Gastrocnemius medialis (tissue), 4 donors: Measurements from ENCODE around the gene PDIA5. TPM values are rescaled to one million over a fixed set of nuclear protein-coding genes. Genes with fewer than 3 reads are reported as not detected.
A peak's percentile ranks its signal among the peaks of the same experiment; 100 is the strongest.

Experiments used
- ATAC-seq, 2 donors: fragments of 150-250 bp; one replicate each; pipeline ENCODE4 v1.9.1; 2016
- DNase-seq, 2 donors: peaks; one replicate each; pipeline ENCODE4 v3.0.0-alpha.2; 2019
- H3K27ac ChIP-seq, 4 donors: fragments of 200-600 bp; sonication (generic); 1 replicate in 1 of 4; 2 replicates in 3 of 4; pipeline ENCODE4 v1.5.1; 2016 to 2018; ENCODE audit warnings: mild to moderate bottlenecking in 2 of 4, moderate library complexity in 1 of 4
- H3K27me3 ChIP-seq, 3 donors: fragments of 200-600 bp; sonication (generic) in 2 of 3; 1 replicate in 1 of 3; 2 replicates in 2 of 3; pipeline versions ENCODE4 v1.5.1 to v1.6.0; 2016 to 2019; ENCODE audit warnings: mild to moderate bottlenecking in 1 of 3, moderate library complexity in 1 of 3
- H3K36me3 ChIP-seq, 2 donors: fragments of 200-600 bp; sonication (generic) in 1 of 2; one replicate each; pipeline ENCODE4 v1.5.1; 2017 to 2018
- H3K4me1 ChIP-seq, 2 donors: fragments of 200-600 bp; sonication (generic) in 1 of 2; one replicate each; pipeline ENCODE4 v1.5.1; 2016 to 2017; ENCODE audit warnings: mild to moderate bottlenecking in 2 of 2
- H3K4me3 ChIP-seq, 4 donors: fragments of 200-600 bp; sonication (generic) in 3 of 4; 1 replicate in 1 of 4; 2 replicates in 3 of 4; pipeline ENCODE4 v1.5.1; 2016 to 2019; ENCODE audit warnings: mild to moderate bottlenecking in 2 of 4
- H3K9me3 ChIP-seq, 3 donors: fragments of 200-600 bp; sonication (generic) in 2 of 3; 1 replicate in 1 of 3; 2 replicates in 2 of 3; pipeline ENCODE4 v1.5.1; 2016 to 2019
- CTCF ChIP-seq, 5 experiments: fragments of 450-650 bp in 3 of 5; fragments of 200-600 bp in 2 of 5; sonication (generic) in 2 of 5; IDR thresholded peaks in 4 of 5; conservative IDR thresholded peaks in 1 of 5; 1 replicate in 4 of 5; 2 replicates in 1 of 5; pipeline ENCODE4 v1.5.1; 2016 to 2019; ENCODE audit warnings: antibody characterized with exemption in 5 of 5, mild to moderate bottlenecking in 3 of 5, moderate library complexity in 3 of 5
- POLR2A ChIP-seq, 2 donors: fragments of 450-650 bp; IDR thresholded peaks; one replicate each; pipeline ENCODE4 v1.6.1; 2017; ENCODE audit warnings: antibody characterized with exemption in 2 of 2, mild to moderate bottlenecking in 2 of 2, moderate library complexity in 2 of 2
- in situ Hi-C, 4 donors: fragments of 200-750 bp; cut with MboI; loops; one replicate each; pipeline versions ENCODE4 v1.15.0 to v1.8.0; 2017; ENCODE audit warnings: low sequenced_read_pairs in 4 of 4
- intact Hi-C: fragments of 100-400 bp; cut with DNase I; formaldehyde crosslinking; loops from one replicate; pipeline ENCODE4 v1.15.1; 2023; ENCODE audit warnings: low total_unique reads
- total RNA-seq, 4 donors: library from RNA; depleted of rRNA; stranded (reverse); fragments of >200 nt; gene quantifications; one replicate each; pipeline versions ENCODE4 v1.1.0 to v1.2.3, GENCODE V29; 2016

PDIA5 gene
- total RNA-seq, 4 donors from 2014 or later = 2.3 to 4.2 (median 3.0) TPM

- TF ChIP-seq POLR2A (IDR thresholded peaks at IDR 0.05) = no peak
- no peak for TF ChIP-seq CTCF (IDR thresholded peaks at IDR 0.05 in 4 of 5, conservative IDR thresholded peaks at IDR 0.05 in 1 of 5)
- no peak for DNase-seq
- intact Hi-C loops (no loop called here), in situ Hi-C loops (no loop called here)
- peaks cover 0 to 6% of the 10 kb centered on the region in 2 donors for H3K36me3 ChIP-seq
- H3K4me1 ChIP-seq = peaks cover 11 to 26% of the 10 kb centered on the region in 2 donors
- ATAC-seq = no peak
- peaks cover 0 to 2% (median 0%) of the 10 kb centered on the region in 3 donors for H3K27me3 ChIP-seq
- no peak overlapping the region for H3K27ac ChIP-seq
- no peaks in the 10 kb centered on the region for H3K9me3 ChIP-seq
- no peak overlapping the region for H3K4me3 ChIP-seq
These were observed 29.3 kb downstream of the PDIA5 start for GRCh38 chr3:123096126-123096525.

- Histone ChIP-seq H3K27ac (no peak overlapping the region), H3K4me1 (peaks cover 11 to 26% of the 10 kb centered on the region in 2 donors), H3K27me3 (peaks cover 0 to 2% (median 0%) of the 10 kb centered on the region in 3 donors), H3K4me3 (no peak overlapping the region), H3K9me3 (no peaks in the 10 kb centered on the region), H3K36me3 (peaks cover 0 to 6% of the 10 kb centered on the region in 2 donors)
- no peak for DNase-seq
- intact Hi-C loops (no loop called here), in situ Hi-C loops (no loop called here)
- ATAC-seq = peak in 1 of 2 donors; percentile 46
- no peak for TF ChIP-seq POLR2A (IDR thresholded peaks at IDR 0.05)
- TF ChIP-seq CTCF (IDR thresholded peaks at IDR 0.05 in 4 of 5, conservative IDR thresholded peaks at IDR 0.05 in 1 of 5) = no peak
These were observed 29.9 kb downstream of the PDIA5 start for GRCh38 chr3:123096731-123097130.

- peaks cover 11 to 26% of the 10 kb centered on the region in 2 donors for H3K4me1 ChIP-seq
These were observed 31.9 kb downstream of the PDIA5 start for GRCh38 chr3:123098426-123099330.

GRCh38 chr3:123099331-123100192 is 32.7 kb downstream of the PDIA5 start:
- Histone ChIP-seq H3K36me3 (peaks cover 0 to 8% of the 10 kb centered on the region in 2 donors), H3K4me1 (peaks cover 7 to 18% of the 10 kb centered on the region in 2 donors), H3K27ac (no peak overlapping the region), H3K27me3 (peaks cover 0 to 2% (median 0%) of the 10 kb centered on the region in 3 donors), H3K4me3 (no peak overlapping the region), H3K9me3 (no peaks in the 10 kb centered on the region)
- TF ChIP-seq POLR2A (IDR thresholded peaks at IDR 0.05) = no peak
- TF ChIP-seq CTCF (IDR thresholded peaks at IDR 0.05 in 4 of 5, conservative IDR thresholded peaks at IDR 0.05 in 1 of 5) = no peak
- ATAC-seq (no peak), DNase-seq (no peak)
- in situ Hi-C loops = no loop called here
- intact Hi-C loops = no loop called here

More at GRCh38 chr3:123098426-123099330, 31.9 kb downstream of the PDIA5 start:
- intact Hi-C loops (no loop called here), in situ Hi-C loops (no loop called here)
- TF ChIP-seq POLR2A (IDR thresholded peaks at IDR 0.05) (no peak), CTCF (IDR thresholded peaks at IDR 0.05 in 4 of 5, conservative IDR thresholded peaks at IDR 0.05 in 1 of 5) (no peak)
- Histone ChIP-seq H3K27me3 (peaks cover 0 to 2% (median 0%) of the 10 kb centered on the region in 3 donors), H3K4me3 (no peak overlapping the region), H3K9me3 (no peaks in the 10 kb centered on the region), H3K27ac (no peak overlapping the region), H3K36me3 (peaks cover 0 to 2% of the 10 kb centered on the region in 2 donors)
- DNase-seq = no peak
- no peak for ATAC-seq
